KBM-7 (cell line): ENCODE measurements around the gene HIBADH.

Source experiments
- DNase-seq: peaks from one replicate; pipeline ENCODE4 v3.0.0-alpha.2; 2015
- in situ Hi-C: fragments of 300-500 bp; cut with MboI; formaldehyde crosslinking; loops from 2 replicates; pipeline ENCODE4 v1.14.3; 2020; ENCODE audit warnings: low sequenced_read_pairs, low pct_unique_long_range_greater_than_20kb, mixed read lengths

The HIBADH gene

GRCh38 chr7:27476493-27476892, 186.2 kb downstream of the HIBADH start:
- in situ Hi-C loops: no loop called here
- no peak for DNase-seq
